Heart left ventricle (tissue), 13 donors: ENCODE results near the gene GPX4.

Experiments used
- CTCF ChIP-seq, 12 donors: fragments of 200-600 bp; sonication (generic) in 4 of 12; IDR thresholded peaks; one replicate each; pipeline versions ENCODE4 v1.5.0 to v1.8.0; 2018 to 2022; ENCODE audit warnings: antibody characterized with exemption in 12 of 12, mild to moderate bottlenecking in 5 of 12
- POLR2A ChIP-seq, 2 donors: fragments of 450-650 bp; IDR thresholded peaks; one replicate each; pipeline ENCODE4 v1.6.1; 2017; ENCODE audit warnings: antibody characterized with exemption in 2 of 2, mild to moderate bottlenecking in 2 of 2, moderate library complexity in 2 of 2
- donor health status: ischemic (EF 13 %, LVEDD 7.1; RV severe dilation, severe dysfunction).
- donor health status: DM: no; HTN: yes; CAD: no.
- donor health status: DM: no; HTN: no; CAD: no.
- donor health status: ischemic (EF 25% LVEDD 6.9; RV normal size, moderate dysfunction).
- donor health status: ischemic (EF 25% LVEDD 5.7; RV mildly dilated, moderate dysfunction).
- donor health status: ischemic (EF 35%, LVEDD 5.7; RV mildly dilated, moderate dysfunction).
- donor health status: nonischemic (EF 11% LVEDD 7.7; RV severe dilation, severe dysfunction).
- donor health status: DM: yes; HTN: yes; CAD: no.
- donor health status: PGD.
- donor health status: ischemic (EF 29% LVEDD 5.4; RV normal size, mild dysfunction).
- donor health status: nonischemic (EF 23%, LVEDD 6.1; RV moderate dilation, normal function).

- no peak for TF ChIP-seq CTCF (IDR thresholded peaks at IDR 0.05)
- TF ChIP-seq POLR2A (IDR thresholded peaks at IDR 0.05): peak; percentile 40 to 96
These were observed at the start of gene GPX4 for GRCh38 chr19:1103708-1104310.
